CD4-positive, alpha-beta T cell treated with Interleukin-1 beta for 1 hour (primary cell): ENCODE results near the gene CPOX.

ENCODE experiments used
- DNase-seq, 2 donors: peaks; one replicate each; pipeline ENCODE4 v3.0.0-alpha.2; 2020 to 2022

CPOX gene

DNA sequence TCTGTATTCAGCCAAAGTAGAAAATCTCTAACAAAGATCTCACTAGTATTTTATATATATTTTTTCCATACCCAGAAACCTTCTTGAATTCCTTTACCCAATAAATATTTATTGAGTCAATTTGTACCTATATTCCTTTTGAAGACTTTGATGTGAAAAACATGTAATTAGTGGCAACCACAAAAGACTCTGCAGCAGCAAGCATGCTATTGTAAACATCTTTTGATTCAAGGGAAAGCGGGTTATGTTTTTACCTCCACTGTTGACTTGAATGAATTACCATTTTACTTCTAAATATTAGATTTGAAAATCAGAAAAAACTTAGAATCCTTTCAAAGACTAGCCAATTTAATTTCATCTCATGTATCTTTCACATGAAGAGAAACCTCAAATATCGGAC is 59.2 kb downstream of the CPOX start:
- no peak for DNase-seq

- DNase-seq: no peak
Measured at GRCh38 chr3:98532709-98533571, 60.5 kb downstream of the CPOX start.

DNA sequence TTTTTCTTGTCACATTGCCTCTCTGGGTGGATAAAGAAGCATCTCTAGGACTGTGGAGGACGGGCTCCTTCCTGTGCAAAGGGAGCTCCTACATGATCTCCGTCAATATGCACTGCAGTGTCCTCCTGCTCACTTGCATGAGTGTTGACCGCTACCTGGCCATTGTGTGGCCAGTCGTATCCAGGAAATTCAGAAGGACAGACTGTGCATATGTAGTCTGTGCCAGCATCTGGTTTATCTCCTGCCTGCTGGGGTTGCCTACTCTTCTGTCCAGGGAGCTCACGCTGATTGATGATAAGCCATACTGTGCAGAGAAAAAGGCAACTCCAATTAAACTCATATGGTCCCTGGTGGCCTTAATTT is 61.2 kb downstream of the CPOX start:
- DNase-seq: no peak

DNA sequence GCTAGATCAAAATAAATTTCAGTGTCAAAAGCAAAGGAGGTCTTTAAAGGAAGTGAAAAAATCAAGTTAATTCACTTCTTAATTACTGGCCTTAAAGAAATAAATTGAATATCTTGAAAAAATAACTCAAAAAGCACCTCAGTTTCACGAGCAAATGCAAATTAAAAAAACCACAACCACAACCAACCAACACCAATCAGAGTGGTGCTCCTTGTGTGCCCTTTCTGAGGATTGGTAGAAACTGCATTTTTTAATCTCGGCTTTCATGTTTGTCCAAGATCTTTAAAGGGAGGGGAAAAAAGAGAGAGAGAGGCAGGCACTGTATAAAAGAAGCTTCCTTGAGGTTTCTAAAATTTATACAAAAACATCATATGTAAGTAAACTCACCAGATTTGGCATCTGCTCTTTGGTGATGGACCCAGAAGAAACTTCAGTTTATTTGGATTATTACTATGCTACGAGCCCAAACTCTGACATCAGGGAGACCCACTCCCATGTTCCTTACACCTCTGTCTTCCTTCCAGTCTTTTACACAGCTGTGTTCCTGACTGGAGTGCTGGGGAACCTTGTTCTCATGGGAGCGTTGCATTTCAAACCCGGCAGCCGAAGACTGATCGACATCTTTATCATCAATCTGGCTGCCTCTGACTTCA is 61.7 kb downstream of the CPOX start, which contains the start of gene GPR15:
Gene GPR15, plus strand, starts transcription at position 357 of the 653 bp plus-strand sequence. Its CDS starts 56 bp downstream, at position 413.
- no peak for DNase-seq

- no peak for DNase-seq
Measured at GRCh38 chr3:98530676-98531075, 62.7 kb downstream of the CPOX start.

- DNase-seq: no peak
Measured at GRCh38 chr3:98529856-98530459, 63.5 kb downstream of the CPOX start.
